A673 (cell line): Measurements from ENCODE around the gene M1AP.

ENCODE experiments used
- CTCF ChIP-seq: fragments of 300-800, 200-600 bp; sonication (generic); conservative IDR thresholded peaks from 2 replicates; pipeline ENCODE4 v1.5.1; 2017; ENCODE audit warnings: low read depth, mild to moderate bottlenecking, antibody characterized with exemption, low read length, moderate library complexity, mixed read lengths
- EZH2 ChIP-seq: fragments of 200-600 bp; sonication (generic); IDR thresholded peaks from 2 replicates; pipeline ENCODE4 v1.6.1; 2017; ENCODE audit warnings: borderline replicate concordance, low read depth, mild to moderate bottlenecking, mixed read lengths, antibody characterized with exemption, low read length; ENCODE audit not compliant: poor library complexity, severe bottlenecking

- no peak for TF ChIP-seq CTCF
- no peak for TF ChIP-seq EZH2
Observed at GRCh38 chr2:74525717-74526648, 122.1 kb downstream of the M1AP start, which contains the start of gene DQX1.
